ENCODE results near the gene CBLN3. TPM values are rescaled to one million over a fixed set of nuclear protein-coding genes. Genes with fewer than 3 reads are reported as not detected.

CBLN3 gene
- total RNA-seq, 1 donor from 2014 or later, result 3.9 TPM

- TF ChIP-seq CTCF (IDR thresholded peaks at IDR 0.05; ENCODE audit: unreplicated experiment), result no peak
Measured at GRCh38 chr14:24434036-24434435, 4.6 kb upstream of the CBLN3 start.

GRCh38 chr14:24432259-24433131 lies 3.0 kb upstream of the CBLN3 start:
- Mint-ChIP-seq H3K4me3 (no peak overlapping the region), H3K4me1 (peaks cover 31% of the 10 kb centered on the region), H3K27me3 (ENCODE audit: low read depth) (no peaks in the 10 kb centered on the region), H3K27ac (no peak overlapping the region), H3K36me3 (peaks cover 14% of the 10 kb centered on the region), H3K9me3 (no peaks in the 10 kb centered on the region)
- TF ChIP-seq CTCF (IDR thresholded peaks at IDR 0.05; ENCODE audit: unreplicated experiment), result no peak
- no peak for DNase-seq (ENCODE audit: low spot score in 2 of 2, unreplicated experiment in 2 of 2)

More at GRCh38 chr14:24434036-24434435, 4.6 kb upstream of the CBLN3 start:
- no peak for DNase-seq (ENCODE audit: low spot score in 2 of 2, unreplicated experiment in 2 of 2)
- Mint-ChIP-seq H3K36me3 (peaks cover 20% of the 10 kb centered on the region), H3K27me3 (ENCODE audit: low read depth) (no peaks in the 10 kb centered on the region), H3K27ac (no peak overlapping the region), H3K4me1 (peaks cover 26% of the 10 kb centered on the region), H3K9me3 (no peaks in the 10 kb centered on the region), H3K4me3 (no peak overlapping the region)

GRCh38 chr14:24431569-24432258 lies 2.2 kb upstream of the CBLN3 start:
- Mint-ChIP-seq H3K27ac (peak overlapping the region; percentile 95), H3K4me3 (peak overlapping the region; percentile 84), H3K36me3 (peaks cover 12% of the 10 kb centered on the region), H3K27me3 (ENCODE audit: low read depth) (no peaks in the 10 kb centered on the region), H3K4me1 (peaks cover 37% of the 10 kb centered on the region), H3K9me3 (no peaks in the 10 kb centered on the region)
- peak; percentile 77 to 89 for DNase-seq (ENCODE audit: low spot score in 2 of 2, unreplicated experiment in 2 of 2)
- TF ChIP-seq CTCF (IDR thresholded peaks at IDR 0.05; ENCODE audit: unreplicated experiment), result peak; percentile 78

GRCh38 chr14:24430682-24431568 lies 1.5 kb upstream of the CBLN3 start:
- Mint-ChIP-seq H3K27me3 (ENCODE audit: low read depth) (no peaks in the 10 kb centered on the region), H3K9me3 (no peaks in the 10 kb centered on the region), H3K27ac (peak overlapping the region; percentile 95), H3K36me3 (peaks cover 10% of the 10 kb centered on the region), H3K4me1 (peaks cover 44% of the 10 kb centered on the region), H3K4me3 (peak overlapping the region; percentile 84)
- TF ChIP-seq CTCF (IDR thresholded peaks at IDR 0.05; ENCODE audit: unreplicated experiment), result no peak
- DNase-seq (ENCODE audit: low spot score in 2 of 2, unreplicated experiment in 2 of 2), result no peak

GRCh38 chr14:24430143-24430681 lies 744 bp upstream of the CBLN3 start:
- H3K27ac Mint-ChIP-seq, result peak overlapping the region; percentile 95
- no peaks in the 10 kb centered on the region for H3K27me3 Mint-ChIP-seq (ENCODE audit: low read depth)
- peaks cover 10% of the 10 kb centered on the region for H3K36me3 Mint-ChIP-seq
- DNase-seq (ENCODE audit: low spot score in 2 of 2, unreplicated experiment in 2 of 2), result no peak
- TF ChIP-seq CTCF (IDR thresholded peaks at IDR 0.05; ENCODE audit: unreplicated experiment), result no peak
- H3K4me1 Mint-ChIP-seq, result peaks cover 51% of the 10 kb centered on the region
- H3K9me3 Mint-ChIP-seq, result no peaks in the 10 kb centered on the region
- peak overlapping the region; percentile 84 for H3K4me3 Mint-ChIP-seq
